Prostate gland (tissue), 2 donors: ENCODE results near the gene TMPRSS4. TPM values are rescaled to one million over a fixed set of nuclear protein-coding genes. Genes with fewer than 3 reads are reported as not detected.

ENCODE experiments used
- DNase-seq: peaks from one replicate; pipeline ENCODE4 v3.0.0-alpha.2; 2019; ENCODE audit warnings: low spot score
- H3K27ac ChIP-seq, 2 donors: fragments of 200-600 bp; sonication (generic); 2 replicates each; pipeline ENCODE4 v1.5.1; 2017 to 2019
- H3K27me3 ChIP-seq: fragments of 200-600 bp; sonication (generic); replicated peaks from 2 replicates; pipeline ENCODE4 v1.5.1; 2019; ENCODE audit not compliant: insufficient read depth
- H3K36me3 ChIP-seq, 2 donors: fragments of 200-600 bp; sonication (generic); 1 replicate in 1 of 2; 2 replicates in 1 of 2; pipeline versions ENCODE4 v1.5.1 to v1.8.1; 2017 to 2019
- H3K4me1 ChIP-seq: fragments of 200-600 bp; sonication (generic); replicated peaks from 2 replicates; pipeline ENCODE4 v1.5.1; 2019
- H3K4me3 ChIP-seq, 2 donors: fragments of 200-600 bp; sonication (generic); 2 replicates each; pipeline ENCODE4 v1.5.1; 2017 to 2019
- H3K9me3 ChIP-seq: fragments of 200-600 bp; sonication (generic); 2 replicates; pipeline ENCODE4 v1.5.1; 2017
- POLR2A ChIP-seq: fragments of 450-650 bp; IDR thresholded peaks from one replicate; pipeline ENCODE4 v1.6.1; 2016; ENCODE audit warnings: antibody characterized with exemption, mild to moderate bottlenecking
- POLR2AphosphoS5 ChIP-seq: sonication (generic); formaldehyde crosslinking; IDR thresholded peaks from one replicate; pipeline ENCODE4 v1.6.1; 2017; ENCODE audit warnings: antibody characterized with exemption
- WGBS: methylation state at CpG from one replicate; pipeline ENCODE4 v1.1.5; 2018; 5-methylcytosine and 5-hydroxymethylcytosine counted together
- intact Hi-C: fragments of 100-400 bp; cut with DNase I; formaldehyde crosslinking; loops from one replicate; pipeline ENCODE4 v1.14.2; 2022
- total RNA-seq, 2 donors: library from RNA; depleted of rRNA; stranded (reverse); fragments of >200 nt; gene quantifications; one replicate each; pipeline ENCODE4 v1.1.0, GENCODE V29; 2016
- TF ChIP-seq, protein P1 (sequence below), 4 experiments: fragments of 200-600 bp in 2 of 4; fragments of 450-650 bp in 2 of 4; sonication (generic) in 2 of 4; IDR thresholded peaks; 1 replicate in 3 of 4; 2 replicates in 1 of 4; pipeline ENCODE4 v1.5.1; 2016 to 2019; ENCODE audit warnings: antibody characterized with exemption in 4 of 4, mild to moderate bottlenecking in 2 of 4, moderate library complexity in 2 of 4

Gene TMPRSS4
- total RNA-seq, 2 donors from 2014 or later: 1.5 to 6.4 TPM

GRCh38 chr11:118155776-118156530 is 79.1 kb downstream of the TMPRSS4 start:
- DNase-seq: no peak
- no peak for TF ChIP-seq POLR2A
- no peak for TF ChIP-seq POLR2AphosphoS5
- TF ChIP-seq, protein P1, sequence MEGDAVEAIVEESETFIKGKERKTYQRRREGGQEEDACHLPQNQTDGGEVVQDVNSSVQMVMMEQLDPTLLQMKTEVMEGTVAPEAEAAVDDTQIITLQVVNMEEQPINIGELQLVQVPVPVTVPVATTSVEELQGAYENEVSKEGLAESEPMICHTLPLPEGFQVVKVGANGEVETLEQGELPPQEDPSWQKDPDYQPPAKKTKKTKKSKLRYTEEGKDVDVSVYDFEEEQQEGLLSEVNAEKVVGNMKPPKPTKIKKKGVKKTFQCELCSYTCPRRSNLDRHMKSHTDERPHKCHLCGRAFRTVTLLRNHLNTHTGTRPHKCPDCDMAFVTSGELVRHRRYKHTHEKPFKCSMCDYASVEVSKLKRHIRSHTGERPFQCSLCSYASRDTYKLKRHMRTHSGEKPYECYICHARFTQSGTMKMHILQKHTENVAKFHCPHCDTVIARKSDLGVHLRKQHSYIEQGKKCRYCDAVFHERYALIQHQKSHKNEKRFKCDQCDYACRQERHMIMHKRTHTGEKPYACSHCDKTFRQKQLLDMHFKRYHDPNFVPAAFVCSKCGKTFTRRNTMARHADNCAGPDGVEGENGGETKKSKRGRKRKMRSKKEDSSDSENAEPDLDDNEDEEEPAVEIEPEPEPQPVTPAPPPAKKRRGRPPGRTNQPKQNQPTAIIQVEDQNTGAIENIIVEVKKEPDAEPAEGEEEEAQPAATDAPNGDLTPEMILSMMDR (IDR thresholded peaks at IDR 0.05): no peak
- Histone ChIP-seq H3K27me3 (no peaks in the 10 kb centered on the region), H3K36me3 (no peaks in the 10 kb centered on the region), H3K9me3 (no peaks in the 10 kb centered on the region), H3K27ac (no peak overlapping the region), H3K4me3 (no peak overlapping the region), H3K4me1 (peaks cover 10% of the 10 kb centered on the region)
- WGBS: 33% methylated on average over 11 of the region's 11 CpGs
- intact Hi-C loops: no loop called here

- H3K4me3 ChIP-seq: no peak overlapping the region
- peaks cover 10% of the 10 kb centered on the region for H3K4me1 ChIP-seq
- DNase-seq: no peak
- WGBS: 10% methylated on average over 21 of the region's 21 CpGs
- intact Hi-C loops: no loop called here
- TF ChIP-seq POLR2AphosphoS5 (no peak), POLR2A (no peak)
- TF ChIP-seq, protein P1 (IDR thresholded peaks at IDR 0.05): no peak
- H3K36me3 ChIP-seq: no peaks in the 10 kb centered on the region
- H3K27me3 ChIP-seq: no peaks in the 10 kb centered on the region
- no peak overlapping the region for H3K27ac ChIP-seq
- no peaks in the 10 kb centered on the region for H3K9me3 ChIP-seq
Measured at GRCh38 chr11:118156531-118157185, 79.8 kb downstream of the TMPRSS4 start.

DNA sequence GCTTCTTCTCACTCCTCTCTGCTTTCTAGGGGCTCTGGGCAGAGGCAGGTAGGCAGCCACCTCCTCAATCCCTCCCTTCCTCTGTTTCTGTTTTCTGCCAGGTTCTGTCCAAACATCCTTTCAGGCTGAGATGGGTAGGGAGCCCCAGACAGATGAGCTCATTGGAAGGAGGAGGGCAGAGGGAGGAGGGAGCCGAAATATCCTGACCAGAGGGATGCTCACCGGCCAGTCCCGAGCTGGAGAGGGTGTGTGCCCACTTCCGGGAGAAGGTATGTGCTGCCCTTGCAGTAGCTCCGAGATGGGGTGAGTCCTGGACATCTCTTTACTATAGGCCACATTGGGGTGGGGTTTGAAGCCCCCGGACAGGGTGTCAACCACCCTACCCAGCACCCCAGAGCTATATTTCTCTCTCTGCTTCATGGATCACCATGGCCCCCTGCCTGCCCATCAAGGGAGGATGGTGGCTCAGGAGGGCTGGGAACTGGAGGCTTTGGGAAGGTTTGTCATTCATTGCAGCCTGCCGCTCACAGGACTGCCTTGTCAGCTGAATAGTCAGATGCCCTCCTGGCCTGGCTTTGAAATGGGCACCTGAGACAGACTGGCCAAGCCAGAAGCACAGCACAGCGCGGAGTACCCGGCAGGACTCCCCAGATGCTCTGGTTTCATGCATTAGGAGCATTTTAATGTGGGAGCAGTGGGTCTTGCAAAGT is 80.5 kb downstream of the TMPRSS4 start:
- WGBS: 58% methylated on average over 10 of the region's 10 CpGs
- no peaks in the 10 kb centered on the region for H3K36me3 ChIP-seq
- DNase-seq: no peak
- H3K27ac ChIP-seq: no peak overlapping the region
- H3K4me3 ChIP-seq: no peak overlapping the region
- no peak for TF ChIP-seq POLR2AphosphoS5
- H3K9me3 ChIP-seq: no peaks in the 10 kb centered on the region
- no peaks in the 10 kb centered on the region for H3K27me3 ChIP-seq
- H3K4me1 ChIP-seq: peaks cover 3% of the 10 kb centered on the region
- intact Hi-C loops: no loop called here

- H3K4me3 ChIP-seq: no peak overlapping the region
- no peak overlapping the region for H3K27ac ChIP-seq
- DNase-seq: no peak
- H3K4me1 ChIP-seq: no peaks in the 10 kb centered on the region
- WGBS: 70% methylated on average over 6 of the region's 6 CpGs
- TF ChIP-seq POLR2AphosphoS5 (no peak), POLR2A (no peak)
- TF ChIP-seq, protein P1 (IDR thresholded peaks at IDR 0.05): no peak
- no peaks in the 10 kb centered on the region for H3K27me3 ChIP-seq
- no peaks in the 10 kb centered on the region for H3K36me3 ChIP-seq
- H3K9me3 ChIP-seq: no peaks in the 10 kb centered on the region
- intact Hi-C loops: no loop called here
Measured at GRCh38 chr11:118161786-118162185, 84.9 kb downstream of the TMPRSS4 start.

GRCh38 chr11:118162846-118163245 is 86.0 kb downstream of the TMPRSS4 start:
- no peaks in the 10 kb centered on the region for H3K9me3 ChIP-seq
- intact Hi-C loops: no loop called here
- TF ChIP-seq POLR2AphosphoS5: no peak
- TF ChIP-seq, protein P1 (IDR thresholded peaks at IDR 0.05): no peak
- TF ChIP-seq POLR2A: no peak
- H3K27me3 ChIP-seq: no peaks in the 10 kb centered on the region
- WGBS: 93% methylated on average over 3 of the region's 3 CpGs
- no peak overlapping the region for H3K27ac ChIP-seq
- DNase-seq: no peak
- no peak overlapping the region for H3K4me3 ChIP-seq
- no peaks in the 10 kb centered on the region for H3K4me1 ChIP-seq
- H3K36me3 ChIP-seq: no peaks in the 10 kb centered on the region
